ENCODE measurements around the gene RFTN2.
"Not testable (repeated sequence)": the region's sequence is repeated elsewhere in the genome, so short reads cannot be mapped to it uniquely, and the experiment has no call there.

The RFTN2 gene, protein sequence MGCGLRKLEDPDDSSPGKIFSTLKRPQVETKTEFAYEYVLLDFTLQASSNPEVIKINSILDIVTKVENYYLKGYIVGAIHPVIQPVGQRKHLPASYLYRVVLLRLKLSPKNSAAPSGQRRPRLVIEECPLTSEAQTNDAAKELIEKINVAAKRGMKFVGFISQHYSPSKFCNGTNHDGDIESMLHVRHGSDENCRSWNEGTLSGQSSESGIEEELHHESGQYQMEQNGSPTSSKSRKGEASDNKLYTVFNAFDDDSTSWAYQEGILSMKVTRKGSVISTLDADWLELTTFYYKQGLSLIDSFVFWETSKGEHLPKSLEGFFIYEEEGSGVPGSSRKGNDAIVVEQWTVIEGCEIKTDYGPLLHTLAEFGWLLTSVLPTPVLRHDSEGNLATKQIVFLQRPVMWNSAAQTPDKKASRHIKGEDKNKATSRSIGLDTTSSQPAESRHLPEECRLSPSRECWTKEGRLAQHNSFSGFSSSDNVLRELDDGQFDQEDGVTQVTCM
- 0 to 2.2 (median 0) reads per million in 17 experiments for total RNA-seq

DNA sequence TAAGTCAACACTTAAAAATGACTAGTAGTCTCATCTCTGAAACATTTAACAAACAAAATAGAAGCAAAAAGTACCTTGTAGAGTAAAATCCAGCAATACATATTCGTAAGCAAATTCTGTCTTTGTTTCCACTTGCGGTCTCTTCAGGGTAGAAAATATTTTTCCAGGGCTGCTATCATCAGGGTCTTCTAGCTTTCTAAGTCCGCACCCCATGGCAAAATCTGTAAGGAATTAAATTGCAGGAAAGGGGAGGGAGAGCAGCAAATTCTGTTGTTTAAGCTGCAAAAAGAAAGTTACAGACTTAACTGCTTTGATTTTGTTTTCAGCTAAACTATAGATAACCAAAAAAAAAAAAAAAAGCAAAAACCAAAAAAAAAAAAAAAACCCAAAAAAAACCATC is at the start of gene RFTN2:
Gene RFTN2 (minus strand): TSS at position 342 of the 400 bp plus-strand sequence. CDS start 129 bp downstream, at position 213.
- no peak for DNase-seq

- DNase-seq, result no peak
Measured at GRCh38 chr2:197717863-197718262, 42.5 kb upstream of the RFTN2 start.

- DNase-seq, result no peak
Measured at GRCh38 chr2:197713271-197713670, 37.9 kb upstream of the RFTN2 start.

- no peak for DNase-seq
Measured at GRCh38 chr2:197711578-197711977, 36.2 kb upstream of the RFTN2 start.

DNA sequence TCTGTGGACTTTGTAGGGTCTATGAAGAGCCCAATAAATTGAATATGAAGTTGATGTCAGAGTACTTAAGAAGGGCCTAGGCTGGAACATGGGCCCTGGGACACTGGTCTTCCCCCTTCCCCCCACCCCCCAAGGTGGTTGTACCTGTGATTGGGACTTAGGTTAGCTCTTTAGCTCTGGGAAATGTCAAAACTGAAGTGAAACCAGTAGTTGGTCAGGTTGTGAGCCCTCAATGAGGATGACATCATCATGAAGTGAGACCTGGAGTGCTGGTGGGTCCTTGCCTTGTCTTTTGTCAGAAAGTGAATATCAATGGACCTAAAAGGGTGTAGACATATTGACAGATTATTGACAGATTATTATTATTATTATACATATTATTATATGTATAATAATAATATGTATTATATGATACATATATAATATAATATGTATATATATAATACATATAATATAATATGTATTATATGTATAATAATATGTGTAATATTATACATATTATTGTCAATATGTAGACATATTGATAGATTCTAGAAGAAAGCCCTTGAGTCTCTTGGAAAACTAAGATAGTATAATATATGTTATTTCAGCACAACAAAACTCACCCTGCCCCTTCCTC is 35.1 kb upstream of the RFTN2 start:
- no peak for DNase-seq

- not testable (repeated sequence) for DNase-seq
Measured at GRCh38 chr2:197709140-197709539, 33.8 kb upstream of the RFTN2 start.

- no peak for DNase-seq
Measured at GRCh38 chr2:197708331-197708730, 32.9 kb upstream of the RFTN2 start.

- peak in 3 of 4 experiments; percentile 22 to 61 (median 48) for DNase-seq
Measured at GRCh38 chr2:197707316-197708213, 32.2 kb upstream of the RFTN2 start.

GRCh38 chr2:197706839-197707207 is 31.4 kb upstream of the RFTN2 start:
- no peak for DNase-seq

DNA sequence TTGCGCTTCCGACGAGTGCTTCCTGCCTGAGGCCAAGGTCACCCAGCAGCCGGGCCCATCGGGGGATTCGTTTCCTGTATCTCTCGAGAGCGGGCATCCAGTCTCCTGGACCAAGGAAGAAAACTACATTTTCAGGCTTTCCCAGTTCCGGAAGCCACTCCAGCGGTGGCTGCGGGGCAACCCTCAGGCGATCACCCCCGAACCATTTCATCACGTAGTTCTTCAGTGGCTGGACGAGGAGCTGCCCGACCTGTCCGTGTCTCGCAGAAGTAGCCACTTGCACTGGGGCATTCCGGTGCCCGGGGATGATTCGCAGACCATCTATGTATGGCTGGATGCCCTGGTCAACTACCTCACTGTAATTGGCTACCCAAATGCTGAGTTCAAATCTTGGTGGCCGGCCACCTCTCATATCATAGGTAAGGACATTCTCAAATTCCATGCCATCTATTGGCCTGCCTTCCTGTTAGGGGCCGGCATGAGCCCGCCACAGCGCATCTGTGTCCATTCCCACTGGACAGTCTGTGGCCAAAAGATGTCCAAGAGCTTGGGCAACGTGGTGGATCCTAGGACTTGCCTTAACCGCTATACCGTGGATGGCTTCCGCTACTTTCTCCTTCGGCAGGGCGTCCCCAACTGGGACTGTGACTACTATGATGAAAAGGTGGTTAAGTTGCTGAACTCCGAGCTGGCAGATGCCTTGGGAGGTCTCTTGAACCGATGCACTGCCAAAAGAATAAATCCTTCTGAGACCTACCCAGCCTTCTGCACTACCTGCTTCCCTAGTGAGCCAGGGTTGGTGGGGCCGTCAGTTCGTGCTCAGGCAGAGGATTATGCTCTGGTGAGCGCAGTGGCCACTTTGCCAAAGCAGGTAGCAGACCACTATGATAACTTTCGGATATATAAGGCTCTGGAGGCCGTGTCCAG is 30.8 kb upstream of the RFTN2 start:
- DNase-seq, result peak; percentile 36 to 57 (median 40)

- peak; percentile 97 to 99 (median 98) for DNase-seq
Measured at GRCh38 chr2:197705121-197705911, 29.9 kb upstream of the RFTN2 start, which contains the start of gene MARS2. MARS2 (plus strand) TSS chr2:197705369; CDS start chr2:197705406, 37 bp downstream.

GRCh38 chr2:197704434-197705120 is 29.2 kb upstream of the RFTN2 start:
- DNase-seq, result no peak

GRCh38 chr2:197700960-197701359 is 25.6 kb upstream of the RFTN2 start:
- DNase-seq, result no peak

GRCh38 chr2:197699724-197700123 is 24.3 kb upstream of the RFTN2 start:
- DNase-seq, result not testable (repeated sequence)

GRCh38 chr2:197696571-197696970 is 21.2 kb upstream of the RFTN2 start:
- DNase-seq, result not testable (repeated sequence)

- not testable (repeated sequence) for DNase-seq
Measured at GRCh38 chr2:197695971-197696370, 20.6 kb upstream of the RFTN2 start.

DNA sequence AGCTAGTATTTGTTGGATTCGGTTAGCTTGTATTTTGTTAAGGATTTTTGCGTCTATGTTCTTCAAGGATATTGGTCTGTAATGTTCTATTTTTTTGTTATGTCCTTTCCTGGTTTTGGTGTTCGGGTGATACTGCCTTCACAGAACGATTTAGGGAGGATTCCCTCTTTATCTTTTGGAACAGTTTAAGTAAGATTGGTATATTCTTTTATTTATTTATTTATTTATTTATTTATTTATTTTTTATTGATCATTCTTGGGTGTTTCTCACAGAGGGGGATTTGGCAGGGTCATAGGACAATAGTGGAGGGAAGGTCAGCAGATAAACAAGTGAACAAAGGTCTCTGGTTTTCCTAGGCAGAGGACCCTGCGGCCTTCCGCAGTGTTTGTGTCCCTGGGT is 19.8 kb upstream of the RFTN2 start:
- not testable (repeated sequence) for DNase-seq

DNA sequence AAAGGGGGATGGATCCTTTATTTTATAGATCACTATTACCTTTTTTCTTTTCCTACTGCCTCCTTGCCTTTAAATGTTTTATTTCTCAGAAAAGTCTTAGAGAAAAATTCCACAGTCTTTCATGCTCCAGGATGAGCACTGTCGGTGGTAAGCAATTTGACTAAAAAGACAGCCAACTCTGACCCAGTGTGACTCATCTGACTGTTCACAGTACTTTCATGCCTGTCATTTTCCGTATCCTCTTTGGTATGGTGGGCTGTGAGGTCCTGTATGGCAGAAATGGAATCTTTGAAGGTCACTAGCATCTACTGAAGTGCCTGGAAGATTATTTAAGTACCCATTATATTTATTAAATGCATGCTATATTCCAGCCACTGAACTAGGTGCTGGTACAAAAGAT is 2.1 kb upstream of the RFTN2 start:
- no peak for DNase-seq

DNA sequence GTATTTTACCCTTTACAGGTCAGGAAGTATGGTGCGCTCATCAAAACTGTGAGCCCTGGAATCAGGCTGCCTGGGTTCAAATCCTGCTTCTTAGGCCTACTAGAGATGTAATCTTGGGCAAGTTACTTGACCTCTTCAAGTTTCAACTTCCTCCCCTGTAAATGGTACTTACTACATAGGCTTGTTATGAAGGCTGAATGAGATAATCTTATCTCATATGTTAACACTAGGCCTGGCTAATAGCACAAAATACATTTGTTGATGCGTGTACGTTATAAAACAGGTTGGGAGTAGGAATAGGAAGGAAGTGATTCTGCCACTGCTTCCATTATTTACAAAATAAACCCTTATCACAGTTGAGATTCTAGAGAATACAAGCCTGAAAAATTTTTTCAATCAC is 1.7 kb upstream of the RFTN2 start:
- no peak for DNase-seq

DNA sequence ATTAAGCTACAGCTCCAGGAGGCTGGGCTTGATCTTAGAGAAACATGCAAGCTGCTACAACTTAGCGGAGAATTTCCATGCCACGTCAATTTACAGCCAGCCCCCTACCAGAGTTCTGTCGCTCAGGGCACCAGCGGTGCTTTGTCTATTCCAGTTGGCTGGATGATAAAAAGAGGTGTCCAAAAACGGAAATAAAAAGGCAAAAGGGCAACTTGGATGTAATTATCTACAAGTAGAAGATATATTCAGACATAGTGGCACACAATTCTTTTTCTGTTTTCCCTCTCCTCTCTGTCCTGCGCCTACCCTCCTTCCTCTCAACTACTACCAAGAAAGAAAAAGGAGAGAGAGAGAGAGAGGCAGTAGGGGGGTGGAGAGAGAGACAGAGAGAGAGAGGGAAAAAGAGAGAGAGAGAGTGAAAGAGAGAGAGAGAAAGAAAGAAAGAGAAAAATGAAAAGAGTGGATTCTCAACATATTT is 363 bp upstream of the RFTN2 start:
- DNase-seq, result no peak
